Measurements from ENCODE around the gene SEMA3G.

Gene SEMA3G

GRCh38 chr3:52408466-52408865, 36.4 kb downstream of the SEMA3G start:
- DNase-seq (ENCODE audit: low spot score) = no peak

DNA sequence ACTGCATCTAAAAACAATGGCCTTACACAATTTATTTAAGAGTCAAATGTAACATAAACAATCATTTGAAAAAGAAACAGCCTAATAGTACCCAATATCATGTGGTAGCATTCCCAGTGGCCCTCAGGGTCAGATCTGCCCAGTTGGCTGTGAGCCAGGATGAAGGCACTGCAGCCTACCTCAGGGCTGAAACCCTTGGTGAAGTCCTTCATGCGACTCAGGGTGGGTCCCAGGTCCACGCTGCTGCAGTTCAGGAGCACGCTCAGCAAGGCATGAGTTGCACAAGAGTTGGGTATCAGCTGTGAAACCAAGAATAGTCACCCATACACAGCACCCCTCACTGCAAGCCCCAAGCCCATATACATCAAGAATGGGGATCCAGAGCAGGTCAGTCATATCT, 37.1 kb downstream of the SEMA3G start:
- no peak for DNase-seq (ENCODE audit: low spot score)

DNA sequence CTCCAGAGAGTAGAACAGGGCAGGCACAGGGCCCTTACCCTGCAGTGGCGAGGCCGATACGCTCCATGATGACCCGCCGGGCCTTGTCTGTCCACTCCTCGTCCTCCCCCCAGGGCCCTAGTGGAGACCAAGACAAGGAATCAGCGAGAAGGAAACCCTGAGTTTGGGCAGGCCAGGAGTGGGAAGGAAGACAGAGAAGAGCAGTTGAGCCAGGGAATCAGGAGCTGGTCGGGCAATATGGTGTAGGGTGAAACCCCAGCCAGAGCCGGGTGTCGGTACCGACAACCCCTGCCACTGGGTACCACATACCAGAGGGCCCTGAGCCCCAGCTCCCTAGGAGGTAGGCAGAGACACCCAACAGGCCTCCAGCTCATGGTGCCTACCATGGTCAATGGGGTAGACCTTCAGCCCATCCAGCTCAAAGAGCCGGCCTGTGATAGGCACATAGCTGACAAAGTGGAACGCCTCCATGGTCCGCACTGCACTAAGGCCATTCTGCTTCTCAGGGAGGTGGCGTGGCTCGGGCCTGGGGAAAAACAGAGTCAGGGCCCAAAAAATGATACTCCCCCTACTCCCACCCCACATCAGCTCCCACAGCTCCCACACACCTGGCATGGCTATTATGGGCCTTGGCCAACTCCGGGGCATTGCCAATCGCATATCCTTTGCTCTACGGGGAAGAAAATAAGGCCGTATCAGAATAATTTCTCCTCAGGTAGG, 38.0 kb downstream of the SEMA3G start:
- DNase-seq (ENCODE audit: low spot score) = no peak

DNA sequence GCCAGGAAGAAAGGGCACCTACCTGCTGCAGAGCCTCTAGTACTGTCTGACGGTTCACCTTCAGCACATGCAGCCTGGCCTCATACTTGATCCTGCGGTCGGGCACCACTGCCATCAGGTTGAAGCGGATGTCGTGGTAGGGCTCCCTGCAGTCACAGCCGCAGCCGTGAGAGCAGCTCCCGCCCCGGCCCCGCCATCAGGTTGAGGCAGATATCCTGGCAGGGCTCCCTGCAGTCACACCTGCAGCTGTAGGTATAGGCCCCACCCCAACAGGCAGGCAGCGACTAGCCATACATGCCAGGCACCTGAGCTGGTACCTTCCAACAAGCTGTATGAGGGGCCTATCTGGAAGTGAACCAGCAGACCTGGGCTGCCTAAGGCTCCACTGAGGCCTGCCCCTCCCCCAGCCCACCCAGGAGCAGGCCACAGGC, 38.7 kb downstream of the SEMA3G start:
- no peak for DNase-seq (ENCODE audit: low spot score)

DNA sequence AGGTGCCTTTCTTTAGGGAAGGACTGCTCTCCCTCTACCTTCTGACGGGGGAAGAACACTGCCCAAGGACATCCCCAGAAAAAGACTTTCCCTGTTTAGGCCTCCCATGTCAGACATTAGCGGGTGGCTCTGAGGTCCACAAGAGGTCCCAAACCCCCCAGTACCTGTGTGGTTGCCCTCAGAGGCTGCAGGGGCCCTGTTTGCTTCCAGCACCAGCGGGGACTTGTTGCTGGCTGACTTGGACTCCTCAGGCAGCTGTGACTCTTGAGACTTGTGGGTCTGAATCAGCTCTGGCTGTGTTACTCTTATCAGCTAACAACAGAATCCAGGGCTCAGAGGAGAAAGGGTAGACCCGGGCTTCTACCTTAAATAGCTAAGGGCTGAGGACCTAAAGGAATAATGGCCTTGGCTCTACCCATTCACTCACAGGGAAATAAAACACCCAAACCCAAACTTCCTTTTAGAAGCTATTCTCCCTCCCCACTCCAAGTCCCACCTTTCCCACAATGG, 39.2 kb downstream of the SEMA3G start:
- no peak for DNase-seq (ENCODE audit: low spot score)

DNA sequence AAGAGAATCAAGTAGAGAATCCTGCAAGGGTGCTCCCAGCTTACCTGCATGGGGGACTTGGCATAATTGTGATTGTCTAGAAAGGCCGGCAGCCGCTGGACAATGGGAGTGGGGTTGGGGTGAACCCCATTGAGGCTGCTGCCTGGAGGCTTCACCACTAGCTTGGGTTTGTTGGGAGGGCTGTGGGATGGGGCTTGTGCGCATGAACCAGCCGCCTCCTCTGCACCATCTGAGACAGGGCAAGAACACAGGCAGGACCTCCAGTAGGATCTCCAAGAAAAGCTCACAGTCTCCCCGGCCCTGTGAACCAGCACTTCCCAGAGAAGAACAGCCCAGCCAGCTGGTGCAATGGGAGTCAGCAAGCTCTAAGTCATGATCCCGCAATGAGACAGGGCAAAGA, 39.8 kb downstream of the SEMA3G start:
- DNase-seq (ENCODE audit: low spot score) = no peak

- DNase-seq (ENCODE audit: low spot score) = no peak
Measured at GRCh38 chr3:52404391-52404790, 40.5 kb downstream of the SEMA3G start.

- no peak for DNase-seq (ENCODE audit: low spot score)
Measured at GRCh38 chr3:52403955-52404354, 40.9 kb downstream of the SEMA3G start.

GRCh38 chr3:52403271-52403841, 41.5 kb downstream of the SEMA3G start:
- no peak for DNase-seq (ENCODE audit: low spot score)

DNA sequence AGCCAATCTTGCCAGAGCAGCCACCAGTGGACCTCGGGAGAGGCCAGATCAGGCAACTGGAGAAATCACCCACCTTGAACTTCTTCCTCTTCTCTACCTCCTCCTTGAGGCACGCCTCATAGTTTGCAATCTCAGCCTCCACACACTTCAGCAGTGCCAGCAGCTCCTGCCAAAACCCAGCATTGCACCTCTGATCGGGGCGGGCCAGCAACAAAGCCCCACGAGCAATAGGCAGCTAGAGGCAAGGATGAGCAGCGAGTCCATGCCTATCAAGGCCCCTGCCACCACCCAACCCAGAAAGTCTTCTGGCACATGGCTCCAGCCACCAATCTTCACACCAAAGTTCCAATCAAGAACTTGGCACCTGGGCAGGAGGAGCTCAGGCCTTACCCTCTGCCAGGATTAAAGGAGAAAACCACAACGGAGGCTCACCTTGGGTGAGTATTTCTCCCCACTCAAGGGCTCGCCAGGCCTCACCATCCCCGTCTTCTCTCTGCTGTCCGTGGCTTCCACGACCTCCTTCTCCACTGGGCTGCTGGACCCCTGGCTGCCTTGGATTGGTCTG, 42.1 kb downstream of the SEMA3G start:
- no peak for DNase-seq (ENCODE audit: low spot score)

GRCh38 chr3:52402101-52402521, 42.8 kb downstream of the SEMA3G start:
- no peak for DNase-seq (ENCODE audit: low spot score)

GRCh38 chr3:52401551-52401950, 43.4 kb downstream of the SEMA3G start:
- no peak for DNase-seq (ENCODE audit: low spot score)

- no peak for DNase-seq (ENCODE audit: low spot score)
Measured at GRCh38 chr3:52401021-52401420, 43.9 kb downstream of the SEMA3G start.

- DNase-seq (ENCODE audit: low spot score) = no peak
Measured at GRCh38 chr3:52400275-52400793, 44.6 kb downstream of the SEMA3G start.

DNA sequence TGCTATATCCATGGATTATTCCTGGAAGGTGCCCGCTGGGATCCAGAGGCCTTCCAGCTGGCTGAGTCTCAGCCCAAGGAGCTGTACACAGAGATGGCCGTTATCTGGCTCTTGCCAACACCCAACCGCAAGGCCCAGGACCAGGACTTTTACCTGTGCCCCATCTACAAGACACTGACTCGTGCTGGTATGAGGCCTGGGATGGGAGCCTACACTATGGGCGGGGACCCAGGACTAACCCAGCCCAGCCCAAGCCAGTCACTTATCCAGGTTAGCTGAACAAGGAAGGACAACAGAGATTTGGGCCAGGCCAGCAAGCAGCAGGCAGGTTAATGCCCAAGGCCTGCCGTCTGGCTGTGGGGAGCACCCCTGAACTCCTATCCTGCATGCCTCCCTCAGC, 45.3 kb downstream of the SEMA3G start:
- no peak for DNase-seq (ENCODE audit: low spot score)

DNA sequence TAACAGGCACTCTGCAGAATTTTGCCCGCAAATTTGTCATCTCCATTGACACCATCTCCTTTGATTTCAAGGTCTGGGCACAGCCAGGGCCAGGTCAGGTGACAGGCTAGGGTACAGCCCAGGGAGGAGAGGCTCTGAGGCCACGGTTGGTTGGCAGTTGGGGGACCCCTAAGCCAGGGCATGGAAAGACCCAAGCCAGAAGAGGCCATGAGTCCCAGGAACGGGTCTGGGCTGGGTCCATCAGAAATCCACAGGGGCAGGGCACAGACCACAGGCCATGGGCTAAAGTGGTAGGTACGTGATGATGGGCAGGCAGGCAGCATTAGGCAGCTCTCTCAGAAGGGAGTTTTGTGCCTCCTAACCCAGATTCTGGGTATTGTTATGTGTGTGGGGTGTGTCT, 45.8 kb downstream of the SEMA3G start:
- no peak for DNase-seq (ENCODE audit: low spot score)

GRCh38 chr3:52398670-52399081, 46.2 kb downstream of the SEMA3G start:
- DNase-seq (ENCODE audit: low spot score) = no peak

- no peak for DNase-seq (ENCODE audit: low spot score)
Measured at GRCh38 chr3:52397676-52398399, 47.1 kb downstream of the SEMA3G start.

- DNase-seq (ENCODE audit: low spot score) = no peak
Measured at GRCh38 chr3:52396907-52397591, 47.9 kb downstream of the SEMA3G start.

DNA sequence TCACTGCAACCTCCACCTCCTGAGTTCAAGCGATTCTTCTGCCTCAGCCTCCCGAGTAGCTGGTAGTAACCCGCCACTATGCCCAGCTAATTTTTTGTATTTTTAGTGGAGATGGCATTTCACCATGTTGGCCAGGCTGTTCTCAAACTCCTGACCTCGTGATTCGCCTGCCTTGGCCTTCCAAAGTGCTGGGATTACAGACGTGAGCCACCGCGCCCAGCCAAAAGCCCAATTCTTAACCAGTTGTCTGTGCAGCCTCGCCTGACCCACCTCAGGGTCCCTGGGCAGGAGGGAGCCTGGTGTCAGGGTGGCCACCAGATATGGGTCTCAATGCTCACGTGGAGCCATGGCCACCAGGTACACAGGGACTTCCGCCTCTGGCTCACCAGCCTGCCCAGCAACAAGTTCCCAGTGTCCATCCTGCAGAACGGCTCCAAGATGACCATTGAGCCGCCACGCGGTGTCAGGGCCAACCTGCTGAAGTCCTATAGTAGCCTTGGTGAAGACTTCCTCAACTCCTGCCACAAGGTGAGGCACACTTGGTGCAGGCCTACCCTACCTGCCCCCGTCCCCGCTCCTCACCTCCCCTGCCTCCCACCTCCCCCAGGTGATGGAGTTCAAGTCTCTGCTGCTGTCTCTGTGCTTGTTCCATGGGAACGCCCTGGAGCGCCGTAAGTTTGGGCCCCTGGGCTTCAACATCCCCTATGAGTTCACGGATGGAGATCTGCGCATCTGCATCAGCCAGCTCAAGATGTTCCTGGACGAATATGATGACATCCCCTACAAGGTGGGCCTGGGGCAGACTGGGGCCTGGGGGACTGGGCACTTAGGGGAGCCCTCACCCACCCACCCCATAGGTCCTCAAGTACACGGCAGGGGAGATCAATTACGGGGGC, 48.6 kb downstream of the SEMA3G start:
- no peak for DNase-seq (ENCODE audit: low spot score)

DNA sequence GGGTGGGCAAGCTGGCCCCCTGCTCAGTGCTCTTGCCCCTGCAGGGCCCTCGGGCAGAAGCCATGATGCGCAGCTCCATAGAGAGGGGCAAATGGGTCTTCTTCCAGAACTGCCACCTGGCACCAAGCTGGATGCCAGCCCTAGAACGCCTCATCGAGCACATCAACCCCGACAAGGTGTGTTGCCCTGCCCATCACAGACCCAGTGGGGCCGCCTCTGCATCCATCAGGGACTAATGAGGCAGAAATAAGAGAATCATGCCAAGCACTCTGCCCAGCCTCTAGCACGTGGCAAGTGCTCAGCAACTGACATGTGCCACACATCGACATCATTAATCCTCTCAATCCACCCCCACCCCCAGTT, 49.4 kb downstream of the SEMA3G start:
- DNase-seq (ENCODE audit: low spot score) = no peak

Measured in D341Med (cell line).